ENCODE results near the gene ARPIN.

DNA sequence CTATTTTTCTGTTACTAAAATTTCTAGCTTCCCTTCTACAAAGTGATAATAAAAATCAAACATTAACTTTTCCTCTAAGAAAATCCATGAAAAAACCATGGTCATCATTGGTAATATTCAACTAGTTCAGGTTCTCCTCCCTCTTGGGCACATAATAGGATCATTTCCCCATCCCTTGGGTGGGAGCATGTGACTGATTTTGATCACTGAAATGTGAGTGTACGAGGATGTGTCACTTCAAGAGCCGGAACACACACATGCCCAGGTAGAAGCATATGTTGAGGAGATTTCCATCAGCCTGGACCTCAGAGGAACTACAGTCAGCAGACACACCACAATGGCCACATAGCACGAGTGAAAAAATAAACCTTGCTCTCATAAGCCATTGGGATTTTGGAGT, 55.1 kb downstream of the ARPIN start:
- TF ChIP-seq EP300 (IDR thresholded peaks at IDR 0.05; ENCODE audit: borderline replicate concordance), result no peak
- TF ChIP-seq, protein P1, sequence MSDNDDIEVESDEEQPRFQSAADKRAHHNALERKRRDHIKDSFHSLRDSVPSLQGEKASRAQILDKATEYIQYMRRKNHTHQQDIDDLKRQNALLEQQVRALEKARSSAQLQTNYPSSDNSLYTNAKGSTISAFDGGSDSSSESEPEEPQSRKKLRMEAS (IDR thresholded peaks at IDR 0.05), result no peak
